Gastrocnemius medialis (tissue), 4 donors: ENCODE results near the gene NANOS2. TPM values are rescaled to one million over a fixed set of nuclear protein-coding genes. Genes with fewer than 3 reads are reported as not detected.

ENCODE experiments used
- ATAC-seq, 2 donors: fragments of 150-250 bp; one replicate each; pipeline ENCODE4 v1.9.1; 2016
- DNase-seq, 2 donors: peaks; one replicate each; pipeline ENCODE4 v3.0.0-alpha.2; 2019
- H3K27ac ChIP-seq, 4 donors: fragments of 200-600 bp; sonication (generic); 1 replicate in 1 of 4; 2 replicates in 3 of 4; pipeline ENCODE4 v1.5.1; 2016 to 2018; ENCODE audit warnings: mild to moderate bottlenecking in 2 of 4, moderate library complexity in 1 of 4
- H3K27me3 ChIP-seq, 3 donors: fragments of 200-600 bp; sonication (generic) in 2 of 3; 1 replicate in 1 of 3; 2 replicates in 2 of 3; pipeline versions ENCODE4 v1.5.1 to v1.6.0; 2016 to 2019; ENCODE audit warnings: mild to moderate bottlenecking in 1 of 3, moderate library complexity in 1 of 3
- H3K36me3 ChIP-seq, 2 donors: fragments of 200-600 bp; sonication (generic) in 1 of 2; one replicate each; pipeline ENCODE4 v1.5.1; 2017 to 2018
- H3K4me1 ChIP-seq, 2 donors: fragments of 200-600 bp; sonication (generic) in 1 of 2; one replicate each; pipeline ENCODE4 v1.5.1; 2016 to 2017; ENCODE audit warnings: mild to moderate bottlenecking in 2 of 2
- H3K4me3 ChIP-seq, 4 donors: fragments of 200-600 bp; sonication (generic) in 3 of 4; 1 replicate in 1 of 4; 2 replicates in 3 of 4; pipeline ENCODE4 v1.5.1; 2016 to 2019; ENCODE audit warnings: mild to moderate bottlenecking in 2 of 4
- H3K9me3 ChIP-seq, 3 donors: fragments of 200-600 bp; sonication (generic) in 2 of 3; 1 replicate in 1 of 3; 2 replicates in 2 of 3; pipeline ENCODE4 v1.5.1; 2016 to 2019
- CTCF ChIP-seq, 5 experiments: fragments of 450-650 bp in 3 of 5; fragments of 200-600 bp in 2 of 5; sonication (generic) in 2 of 5; IDR thresholded peaks in 4 of 5; conservative IDR thresholded peaks in 1 of 5; 1 replicate in 4 of 5; 2 replicates in 1 of 5; pipeline ENCODE4 v1.5.1; 2016 to 2019; ENCODE audit warnings: antibody characterized with exemption in 5 of 5, mild to moderate bottlenecking in 3 of 5, moderate library complexity in 3 of 5
- POLR2A ChIP-seq, 2 donors: fragments of 450-650 bp; IDR thresholded peaks; one replicate each; pipeline ENCODE4 v1.6.1; 2017; ENCODE audit warnings: antibody characterized with exemption in 2 of 2, mild to moderate bottlenecking in 2 of 2, moderate library complexity in 2 of 2
- in situ Hi-C, 4 donors: fragments of 200-750 bp; cut with MboI; loops; one replicate each; pipeline versions ENCODE4 v1.15.0 to v1.8.0; 2017; ENCODE audit warnings: low sequenced_read_pairs in 4 of 4
- intact Hi-C: fragments of 100-400 bp; cut with DNase I; formaldehyde crosslinking; loops from one replicate; pipeline ENCODE4 v1.15.1; 2023; ENCODE audit warnings: low total_unique reads
- total RNA-seq, 4 donors: library from RNA; depleted of rRNA; stranded (reverse); fragments of >200 nt; gene quantifications; one replicate each; pipeline versions ENCODE4 v1.1.0 to v1.2.3, GENCODE V29; 2016

NANOS2 gene
- total RNA-seq, 4 donors from 2014 or later, result not detected

- no peaks in the 10 kb centered on the region for H3K36me3 ChIP-seq
- ATAC-seq (no peak), DNase-seq (no peak)
- in situ Hi-C loops (no loop called here), intact Hi-C loops (no loop called here)
- peaks cover 24 to 41% (median 28%) of the 10 kb centered on the region in 3 donors for H3K27me3 ChIP-seq
- H3K27ac ChIP-seq, result no peak overlapping the region
- H3K4me3 ChIP-seq, result no peak overlapping the region
- H3K9me3 ChIP-seq, result no peaks in the 10 kb centered on the region
- TF ChIP-seq CTCF (IDR thresholded peaks at IDR 0.05 in 4 of 5, conservative IDR thresholded peaks at IDR 0.05 in 1 of 5) (no peak), POLR2A (IDR thresholded peaks at IDR 0.05) (no peak)
- no peaks in the 10 kb centered on the region for H3K4me1 ChIP-seq
Observed at GRCh38 chr19:45939792-45940514, 25.4 kb upstream of the NANOS2 start.

- no peak for TF ChIP-seq POLR2A (IDR thresholded peaks at IDR 0.05)
- no peak for TF ChIP-seq CTCF (IDR thresholded peaks at IDR 0.05 in 4 of 5, conservative IDR thresholded peaks at IDR 0.05 in 1 of 5)
- Histone ChIP-seq H3K4me3 (no peak overlapping the region), H3K36me3 (no peaks in the 10 kb centered on the region), H3K27me3 (peaks cover 32 to 52% (median 39%) of the 10 kb centered on the region in 3 donors), H3K4me1 (no peaks in the 10 kb centered on the region), H3K27ac (no peak overlapping the region), H3K9me3 (no peaks in the 10 kb centered on the region)
- intact Hi-C loops (no loop called here), in situ Hi-C loops (no loop called here)
- ATAC-seq, result no peak
- DNase-seq, result no peak
Observed at GRCh38 chr19:45938733-45939319, 24.2 kb upstream of the NANOS2 start.

GRCh38 chr19:45935267-45935666 lies 20.7 kb upstream of the NANOS2 start:
- in situ Hi-C loops (no loop called here), intact Hi-C loops (no loop called here)
- H3K27ac ChIP-seq, result no peak overlapping the region
- TF ChIP-seq CTCF (IDR thresholded peaks at IDR 0.05 in 4 of 5, conservative IDR thresholded peaks at IDR 0.05 in 1 of 5), result no peak
- TF ChIP-seq POLR2A (IDR thresholded peaks at IDR 0.05), result no peak
- DNase-seq (no peak), ATAC-seq (no peak)
- H3K27me3 ChIP-seq, result peaks cover 33 to 57% (median 40%) of the 10 kb centered on the region in 3 donors
- H3K9me3 ChIP-seq, result no peaks in the 10 kb centered on the region
- no peaks in the 10 kb centered on the region for H3K4me1 ChIP-seq
- no peak overlapping the region for H3K4me3 ChIP-seq
- no peaks in the 10 kb centered on the region for H3K36me3 ChIP-seq

GRCh38 chr19:45934551-45935230 lies 20.1 kb upstream of the NANOS2 start:
- no peak overlapping the region for H3K27ac ChIP-seq
- ATAC-seq, result no peak
- DNase-seq, result no peak
- no peaks in the 10 kb centered on the region for H3K4me1 ChIP-seq
- H3K27me3 ChIP-seq, result peaks cover 32 to 55% (median 38%) of the 10 kb centered on the region in 3 donors
- H3K9me3 ChIP-seq, result no peaks in the 10 kb centered on the region
- H3K4me3 ChIP-seq, result no peak overlapping the region
- no peak for TF ChIP-seq POLR2A (IDR thresholded peaks at IDR 0.05)
- no peak for TF ChIP-seq CTCF (IDR thresholded peaks at IDR 0.05 in 4 of 5, conservative IDR thresholded peaks at IDR 0.05 in 1 of 5)
- in situ Hi-C loops, result no loop called here
- no peaks in the 10 kb centered on the region for H3K36me3 ChIP-seq
- intact Hi-C loops, result no loop called here
